GM21717 (cell line): Measurements from ENCODE around the gene CACNG4.
A peak's percentile ranks its signal among the peaks of the same experiment; 100 is the strongest.

Source experiments
- ATAC-seq: cut with Tn5 transposase; IDR thresholded peaks from one replicate; pipeline ENCODE4 v1.9.1; 2021; ENCODE audit warnings: mild to moderate bottlenecking, moderate library complexity; ENCODE audit not compliant: unreplicated experiment

CACNG4 gene

GRCh38 chr17:67055811-67056745 lies 91.6 kb downstream of the CACNG4 start:
- ATAC-seq, result no peak

GRCh38 chr17:67056746-67057490 lies 92.4 kb downstream of the CACNG4 start:
- no peak for ATAC-seq

- ATAC-seq, result no peak
Observed at GRCh38 chr17:67058036-67058435, 93.5 kb downstream of the CACNG4 start.

GRCh38 chr17:67059372-67059771 lies 94.9 kb downstream of the CACNG4 start:
- ATAC-seq, result no peak

- no peak for ATAC-seq
Observed at GRCh38 chr17:67063141-67063540, 98.6 kb downstream of the CACNG4 start.

GRCh38 chr17:67066717-67067116 lies 102.2 kb downstream of the CACNG4 start:
- no peak for ATAC-seq

- ATAC-seq, result no peak
Observed at GRCh38 chr17:67067571-67068482, 103.3 kb downstream of the CACNG4 start.

GRCh38 chr17:67068999-67069398 lies 104.5 kb downstream of the CACNG4 start:
- ATAC-seq, result no peak

- ATAC-seq, result no peak
Observed at GRCh38 chr17:67069603-67070136, 105.2 kb downstream of the CACNG4 start.

GRCh38 chr17:67071595-67071994 lies 107.1 kb downstream of the CACNG4 start:
- ATAC-seq, result no peak

GRCh38 chr17:67072885-67073284 lies 108.4 kb downstream of the CACNG4 start:
- ATAC-seq, result no peak

GRCh38 chr17:67074781-67075180 lies 110.3 kb downstream of the CACNG4 start:
- ATAC-seq, result no peak

- ATAC-seq, result no peak
Observed at GRCh38 chr17:67076290-67076689, 111.8 kb downstream of the CACNG4 start.

GRCh38 chr17:67078292-67078691 lies 113.8 kb downstream of the CACNG4 start:
- no peak for ATAC-seq

- no peak for ATAC-seq
Observed at GRCh38 chr17:67079491-67079890, 115.0 kb downstream of the CACNG4 start.

GRCh38 chr17:67080804-67081203 lies 116.3 kb downstream of the CACNG4 start:
- no peak for ATAC-seq

GRCh38 chr17:67082107-67082506 lies 117.6 kb downstream of the CACNG4 start:
- peak; percentile 86 for ATAC-seq
